HG03039 (cell line): Measurements from ENCODE around the gene KRT72.

Experiments used
- ATAC-seq: cut with Tn5 transposase; IDR thresholded peaks from one replicate; pipeline ENCODE4 v1.9.1; 2021; ENCODE audit warnings: mild to moderate bottlenecking, moderate library complexity; ENCODE audit not compliant: unreplicated experiment

KRT72 gene

DNA sequence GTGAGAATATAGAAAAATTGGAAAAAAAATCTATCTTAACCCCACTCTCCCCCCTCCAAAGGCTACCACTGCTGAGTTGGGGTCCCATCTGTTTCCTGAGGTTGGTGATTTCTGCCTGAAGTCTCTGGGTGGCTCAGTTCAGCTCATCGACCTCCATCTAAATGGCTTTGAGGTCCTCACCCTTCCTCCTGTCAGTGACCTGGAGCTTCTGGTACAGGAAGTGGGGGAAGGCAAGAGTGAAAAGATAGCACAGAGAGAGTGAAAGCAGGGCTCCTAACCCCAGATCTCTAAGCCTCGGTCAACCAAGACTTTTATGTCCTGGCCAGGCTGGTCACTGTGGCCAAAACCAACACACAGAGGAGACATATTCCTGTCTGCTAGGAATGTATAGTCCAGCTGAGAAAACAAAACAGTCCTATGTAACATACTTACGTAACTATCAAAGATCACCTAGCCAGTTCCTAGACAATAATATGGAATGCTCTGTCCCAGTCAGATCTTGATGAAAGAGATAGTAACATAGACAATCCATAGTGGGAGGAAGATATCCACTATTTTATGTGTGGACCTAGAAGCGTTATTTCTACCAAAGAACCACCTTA, 29.4 kb upstream of the KRT72 start:
- no peak for ATAC-seq

DNA sequence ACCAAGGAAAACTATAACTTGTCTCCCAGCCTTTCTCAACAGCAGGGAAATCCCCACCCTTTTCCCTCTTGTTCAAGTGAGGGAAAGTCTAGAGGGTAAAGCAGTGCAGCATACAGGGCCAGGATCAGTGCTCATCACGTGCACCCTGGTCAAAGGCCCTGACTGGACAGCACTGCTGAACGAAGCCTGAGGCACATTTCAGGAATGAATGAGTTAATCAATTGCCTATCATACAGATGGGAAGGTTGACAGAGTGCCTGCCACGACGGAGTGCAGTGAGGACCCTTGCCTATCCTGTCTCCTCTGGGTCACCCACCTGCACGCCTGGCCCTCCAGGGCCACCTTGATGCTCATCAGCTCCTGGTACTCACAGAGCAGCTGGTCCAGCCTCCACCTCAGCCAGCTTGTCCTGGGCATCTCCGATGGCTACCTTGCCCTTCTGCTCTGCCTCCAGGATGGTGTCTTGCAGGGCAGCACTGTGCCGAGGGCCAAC, 28.8 kb upstream of the KRT72 start:
- no peak for ATAC-seq

DNA sequence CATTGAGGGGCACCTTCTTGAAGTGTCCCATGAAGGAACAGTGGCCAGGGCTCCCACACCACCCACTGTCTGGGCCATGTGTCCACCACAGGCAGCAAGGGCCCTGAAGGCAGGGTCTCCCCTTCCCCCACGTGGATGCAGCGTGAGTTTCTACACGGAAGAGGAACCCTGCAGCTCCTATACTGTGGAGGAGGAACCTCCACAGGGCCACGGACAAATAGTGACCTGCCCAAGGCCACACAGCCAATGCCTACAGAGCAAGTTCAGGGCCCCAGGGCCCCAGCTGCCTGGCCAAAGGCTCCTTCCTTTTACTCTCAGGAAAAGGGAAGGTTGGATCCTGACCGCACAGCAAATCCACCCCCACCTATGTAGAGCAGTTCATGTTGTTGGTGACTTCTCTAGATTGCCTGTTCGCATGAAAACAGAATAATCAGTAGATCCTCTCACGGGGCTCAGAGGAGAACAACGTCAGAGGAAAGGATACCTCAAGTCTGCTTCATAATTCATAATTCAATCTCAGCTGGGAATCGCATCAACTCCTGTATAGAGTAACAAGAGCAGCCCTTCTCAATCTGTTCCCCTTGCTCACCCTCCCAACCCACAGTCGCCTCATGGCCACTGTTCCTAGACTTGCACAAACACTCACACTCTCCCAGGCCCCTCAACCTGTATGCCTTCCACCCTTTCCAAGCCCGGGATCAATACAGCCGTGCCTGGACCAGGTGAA, 28.2 kb upstream of the KRT72 start:
- no peak for ATAC-seq

DNA sequence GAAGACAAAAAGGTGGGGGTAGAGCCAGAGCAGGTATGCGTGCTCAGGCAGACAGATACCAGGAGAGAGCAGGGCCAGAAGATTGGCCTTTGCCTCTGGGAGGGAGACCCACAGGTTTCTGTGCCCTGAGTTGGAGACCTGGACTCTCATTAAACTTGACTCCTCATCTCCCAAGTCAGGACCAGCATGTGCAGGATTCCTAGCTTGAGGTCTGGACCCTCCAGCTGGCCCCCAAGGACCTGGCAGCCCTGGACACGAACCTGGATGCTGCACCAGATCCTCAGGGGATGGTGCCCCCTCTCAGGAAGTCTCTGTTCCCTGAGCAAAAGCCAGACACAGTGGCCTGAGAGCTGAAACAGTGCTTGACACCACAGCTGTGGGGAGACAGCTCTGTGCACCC, 27.6 kb upstream of the KRT72 start:
- ATAC-seq = no peak

DNA sequence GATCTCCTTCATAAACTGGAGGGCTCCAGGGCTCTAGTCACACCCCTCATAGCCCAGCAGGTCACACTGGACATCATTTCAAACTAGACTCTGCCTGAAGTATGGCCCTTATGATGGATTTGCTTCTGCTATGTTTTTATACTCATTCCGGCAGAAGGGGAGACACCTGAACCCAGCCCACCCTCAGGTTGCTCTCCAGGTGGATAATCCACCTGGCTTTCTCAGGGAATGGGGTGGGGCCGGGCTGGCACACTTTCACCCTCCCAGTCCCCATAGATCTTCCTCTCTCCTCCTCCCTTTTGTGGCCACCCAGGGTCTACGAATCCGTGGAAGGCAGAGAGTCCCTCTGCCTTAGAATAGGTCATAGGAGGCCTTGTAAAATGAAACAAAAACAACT, 26.8 kb upstream of the KRT72 start:
- ATAC-seq = no peak

DNA sequence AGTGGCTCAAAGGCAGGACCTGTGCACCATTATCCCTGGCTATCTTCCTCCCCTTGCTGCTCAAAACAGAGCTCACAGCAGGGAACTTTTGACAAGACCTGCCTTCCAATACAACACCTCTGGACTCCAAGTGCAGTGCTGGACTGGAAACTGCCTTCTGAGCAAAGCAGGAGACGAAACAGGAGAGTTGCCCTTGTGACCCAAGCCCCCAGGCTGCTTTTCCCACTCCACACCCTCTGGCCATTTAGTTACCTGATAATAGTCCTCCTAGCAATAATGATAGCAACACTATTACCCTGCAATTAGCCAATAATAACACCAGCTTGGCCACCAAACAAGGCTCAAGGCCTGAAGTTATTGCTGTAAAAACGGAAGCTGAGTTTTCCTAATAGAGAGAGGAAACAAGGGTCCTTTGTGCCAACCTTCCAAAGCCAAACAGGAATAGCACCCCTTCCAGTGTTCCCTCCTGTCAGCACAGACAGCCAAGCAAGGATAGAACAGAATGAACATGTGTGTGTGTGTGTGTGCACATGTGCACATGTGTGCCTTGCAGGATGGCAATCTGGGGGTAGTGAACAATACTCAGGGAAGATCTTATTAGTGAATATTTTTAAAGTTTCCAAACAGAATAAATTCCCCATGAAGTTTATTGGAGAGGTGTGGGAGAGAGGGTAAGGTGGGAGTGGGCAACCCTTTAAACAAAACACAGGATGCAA, 26.3 kb upstream of the KRT72 start:
- ATAC-seq = no peak

DNA sequence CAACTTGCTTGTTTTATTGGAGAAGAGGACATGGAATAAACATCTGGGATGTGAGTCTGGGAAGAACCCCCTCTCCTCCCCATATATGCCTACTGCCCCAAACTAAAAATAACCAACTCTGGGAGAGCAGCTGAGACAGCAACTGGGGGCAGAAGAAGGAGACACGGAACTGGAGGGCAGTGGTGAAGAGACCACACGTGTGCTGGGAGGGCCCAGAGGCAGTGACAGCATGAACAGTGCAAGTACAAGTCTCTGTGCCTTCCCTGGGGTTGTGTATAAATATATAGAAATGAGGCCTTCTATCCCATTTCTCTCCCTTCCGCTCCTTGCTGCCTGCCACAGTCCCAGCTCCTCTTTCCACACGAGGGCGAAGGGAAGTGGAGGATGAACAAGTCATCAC, 21.1 kb upstream of the KRT72 start:
- no peak for ATAC-seq

DNA sequence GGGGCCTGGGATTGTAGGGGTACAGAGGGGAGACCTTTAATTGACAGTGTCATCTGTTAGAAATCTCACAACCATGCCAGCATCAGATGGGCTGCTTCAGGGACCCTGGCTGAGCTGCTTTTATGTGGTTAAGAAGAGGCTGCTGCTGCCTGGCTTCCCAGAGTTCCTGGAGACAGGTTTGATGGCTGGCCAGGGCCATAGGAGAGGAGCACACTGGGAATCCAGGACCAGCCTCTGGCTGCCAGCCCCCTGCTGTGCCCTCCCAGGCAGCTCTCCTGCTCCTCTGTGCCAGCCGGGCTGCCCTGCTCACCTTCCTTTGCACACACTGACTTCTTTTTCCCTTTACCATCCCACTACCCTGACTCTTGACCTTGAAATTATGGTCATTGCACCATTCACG, 17.6 kb upstream of the KRT72 start:
- ATAC-seq = no peak

DNA sequence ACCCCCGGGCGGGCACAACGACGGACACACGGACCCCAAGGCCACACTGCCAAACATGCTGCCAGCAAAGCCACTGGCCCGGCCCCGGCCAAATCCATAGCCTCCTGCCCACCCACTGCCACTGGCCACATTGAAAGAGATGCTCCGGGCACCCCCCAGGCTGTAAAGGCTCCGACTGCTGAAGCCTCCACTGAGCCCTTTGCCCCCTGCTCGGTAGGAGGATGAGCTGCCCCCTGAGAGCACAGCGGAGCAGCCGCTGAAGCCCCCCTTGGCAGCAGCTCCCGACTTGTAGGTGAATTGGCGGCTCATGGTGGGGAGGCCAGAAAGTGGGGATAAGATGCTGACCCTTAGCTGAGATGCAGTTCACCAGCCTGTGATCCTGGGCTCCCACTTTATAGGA, 17.0 kb upstream of the KRT72 start, which contains the start of gene KRT73:
KRT73 (minus strand) TSS at position 344 of the 400 bp plus-strand sequence; CDS start at position 309, 35 bp downstream.
- ATAC-seq = no peak

DNA sequence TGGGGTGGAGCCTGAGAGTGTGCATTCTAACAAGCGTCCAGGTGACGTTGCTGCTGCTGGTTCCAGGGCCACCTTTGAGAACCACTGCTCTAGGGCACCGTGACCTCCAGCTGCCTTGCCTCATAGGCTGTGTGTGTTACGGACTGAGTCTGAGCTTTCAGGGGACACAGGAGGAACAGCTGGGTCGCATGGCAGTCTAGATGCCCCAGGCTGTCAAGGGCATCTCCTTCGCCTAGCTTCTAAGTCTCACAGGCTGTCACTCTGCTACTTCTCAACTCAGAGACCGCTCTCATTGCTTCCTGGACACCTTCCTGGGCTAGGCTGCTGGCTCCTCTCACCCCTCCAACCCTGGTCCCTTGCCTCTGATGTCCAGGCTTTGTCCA, 16.1 kb upstream of the KRT72 start:
- ATAC-seq = no peak

DNA sequence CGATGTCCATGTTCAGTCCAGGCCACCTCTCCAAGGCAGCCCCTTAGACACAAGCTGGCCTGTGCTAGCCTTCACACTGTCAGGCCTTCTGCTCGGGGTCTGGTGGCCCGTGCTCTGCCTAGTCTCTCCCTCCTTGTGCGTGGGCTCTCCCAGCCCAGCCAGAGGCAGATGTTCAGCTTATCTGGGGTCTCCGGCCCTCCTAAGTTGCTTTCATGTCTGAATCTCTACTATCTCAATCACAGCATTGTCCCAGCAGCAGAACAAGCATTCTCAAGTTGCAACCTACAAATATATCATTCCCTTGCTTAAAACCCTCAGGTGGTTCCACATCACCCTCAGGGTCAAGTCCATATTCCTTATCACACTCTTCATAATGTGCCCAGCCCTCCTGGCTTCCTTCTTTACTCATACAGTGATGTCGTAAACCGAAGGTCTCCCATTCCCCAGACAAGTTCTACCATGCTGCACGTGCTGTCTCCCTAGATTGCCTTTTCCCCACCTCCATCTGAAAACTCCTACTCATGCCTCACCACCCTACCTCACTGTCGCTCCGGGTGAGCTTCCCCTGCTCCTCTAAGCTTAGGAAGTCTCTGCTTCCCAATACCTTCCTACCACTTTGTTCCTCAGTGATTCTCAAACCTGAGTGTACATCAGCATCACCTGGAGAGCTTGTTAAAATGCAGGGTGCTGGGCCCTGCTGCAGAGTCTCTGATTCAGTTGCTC, 15.6 kb upstream of the KRT72 start:
- no peak for ATAC-seq

DNA sequence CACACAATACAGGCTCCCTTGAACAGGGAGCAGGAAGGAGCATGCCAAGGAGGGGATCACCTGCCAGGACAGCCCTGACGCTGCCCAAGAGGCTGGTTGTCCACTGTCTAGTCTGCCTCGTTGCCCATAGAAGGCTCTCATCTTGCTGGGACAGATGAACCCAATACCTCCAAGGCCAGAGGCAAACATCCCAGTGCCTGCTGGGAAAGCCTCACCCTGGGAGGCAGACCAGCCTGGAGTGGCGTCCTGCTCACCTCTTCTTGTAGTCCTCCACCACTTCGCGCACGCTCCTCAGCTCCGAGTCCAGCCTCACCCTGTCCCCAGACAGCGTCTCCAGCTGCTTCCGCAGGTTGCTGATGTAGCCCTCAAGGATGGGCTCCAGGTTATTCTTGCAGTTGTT, 14.6 kb upstream of the KRT72 start:
- ATAC-seq = no peak

DNA sequence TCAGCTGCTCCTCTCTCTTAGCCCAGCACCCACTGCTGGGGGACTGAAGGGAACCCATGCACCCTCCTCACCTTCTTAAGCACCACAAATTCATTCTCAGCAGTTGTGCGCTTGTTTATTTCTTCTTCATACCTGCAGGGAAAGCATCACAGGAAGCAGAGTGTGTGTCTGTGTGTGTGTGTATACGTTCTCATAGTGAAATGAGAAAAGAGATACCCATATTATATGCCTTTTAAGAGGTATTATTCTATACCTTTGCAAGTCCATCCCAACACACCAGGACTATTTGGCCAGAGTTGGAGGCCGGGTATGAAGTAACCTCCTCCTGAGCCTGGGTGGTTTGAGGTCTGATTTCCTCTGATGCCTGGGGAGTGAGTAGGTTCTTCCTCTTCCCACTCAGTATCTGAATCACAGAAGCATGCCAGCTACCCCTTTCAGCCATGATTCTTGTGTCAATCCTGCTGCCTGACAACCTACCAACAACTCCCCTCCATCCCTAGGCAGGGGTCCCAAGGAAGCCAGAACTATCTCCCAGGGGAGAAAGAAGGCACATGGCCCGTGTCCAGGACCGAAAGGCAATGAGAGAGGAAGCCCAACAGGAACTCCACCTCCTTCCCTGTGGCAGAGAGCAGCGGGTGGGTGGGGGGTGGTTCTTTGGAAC, 14.1 kb upstream of the KRT72 start:
- no peak for ATAC-seq

DNA sequence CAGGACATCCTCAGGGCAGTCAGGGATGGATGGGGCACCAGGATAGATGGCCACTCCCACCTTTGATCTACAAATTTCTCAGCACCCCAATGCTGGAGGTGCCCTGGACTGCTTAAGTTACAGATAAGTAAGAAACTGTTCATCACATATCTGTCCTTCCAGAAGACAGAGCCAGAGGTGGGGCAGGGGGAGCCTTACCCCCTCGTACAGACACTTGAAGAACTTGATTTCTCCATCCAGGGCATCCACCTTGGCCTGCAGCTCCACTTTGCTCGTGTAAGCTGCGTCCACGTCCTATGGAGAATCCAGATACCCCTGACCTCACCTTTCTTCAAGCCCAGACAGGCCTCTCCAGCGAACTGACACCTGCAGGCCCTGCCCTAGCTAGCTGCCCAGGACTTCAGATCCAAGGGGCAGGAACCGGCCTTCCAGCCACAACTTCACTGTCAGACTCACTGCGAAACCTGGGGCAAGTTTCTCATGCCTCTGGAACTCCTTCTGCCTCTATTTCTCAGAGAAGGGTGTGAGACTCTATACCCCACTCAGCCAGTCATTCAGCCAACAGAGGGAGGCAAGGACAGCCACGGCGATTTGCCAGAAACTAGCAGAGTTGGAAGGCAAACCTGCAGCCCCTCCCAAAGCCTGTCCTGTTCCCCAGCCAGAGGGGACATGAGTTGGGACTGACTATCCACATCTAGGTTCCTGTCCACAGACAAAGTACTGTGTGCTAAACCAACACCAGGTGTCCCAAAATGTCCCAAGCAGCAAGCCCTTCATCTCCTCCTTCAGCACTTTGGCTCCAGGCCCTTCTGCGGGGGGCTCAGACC, 13.3 kb upstream of the KRT72 start:
- ATAC-seq = no peak

DNA sequence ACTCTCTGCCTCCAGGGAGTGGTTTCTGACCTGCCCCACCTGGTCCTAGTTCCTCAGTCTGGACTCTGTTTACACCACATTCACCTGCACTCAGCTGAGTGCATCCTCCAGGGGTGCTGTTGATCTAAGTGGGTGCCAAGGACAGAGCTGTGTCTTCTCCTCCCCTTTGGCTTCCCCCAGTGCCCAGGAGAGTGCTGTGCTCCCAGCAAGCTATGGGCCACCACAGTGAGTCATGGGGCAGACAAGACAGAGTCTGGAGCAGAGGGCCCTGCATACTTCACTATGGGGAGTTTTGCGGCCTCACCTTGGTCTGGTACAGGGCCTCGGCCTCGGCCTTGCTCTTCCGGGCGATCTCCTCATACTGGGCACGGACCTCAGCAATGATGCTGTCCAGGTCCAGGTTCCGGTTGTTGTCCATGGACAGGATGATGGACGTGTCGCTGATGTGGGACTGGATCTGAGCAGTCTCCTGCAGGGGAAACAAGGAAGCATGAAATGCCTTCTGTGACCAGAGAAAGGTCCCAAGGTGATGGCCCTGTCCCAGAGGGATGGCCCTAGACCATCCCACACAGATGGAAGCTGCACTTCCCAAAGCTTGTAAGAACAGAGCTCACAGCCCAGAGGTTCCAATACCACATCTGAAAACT, 12.2 kb upstream of the KRT72 start:
- ATAC-seq = no peak

DNA sequence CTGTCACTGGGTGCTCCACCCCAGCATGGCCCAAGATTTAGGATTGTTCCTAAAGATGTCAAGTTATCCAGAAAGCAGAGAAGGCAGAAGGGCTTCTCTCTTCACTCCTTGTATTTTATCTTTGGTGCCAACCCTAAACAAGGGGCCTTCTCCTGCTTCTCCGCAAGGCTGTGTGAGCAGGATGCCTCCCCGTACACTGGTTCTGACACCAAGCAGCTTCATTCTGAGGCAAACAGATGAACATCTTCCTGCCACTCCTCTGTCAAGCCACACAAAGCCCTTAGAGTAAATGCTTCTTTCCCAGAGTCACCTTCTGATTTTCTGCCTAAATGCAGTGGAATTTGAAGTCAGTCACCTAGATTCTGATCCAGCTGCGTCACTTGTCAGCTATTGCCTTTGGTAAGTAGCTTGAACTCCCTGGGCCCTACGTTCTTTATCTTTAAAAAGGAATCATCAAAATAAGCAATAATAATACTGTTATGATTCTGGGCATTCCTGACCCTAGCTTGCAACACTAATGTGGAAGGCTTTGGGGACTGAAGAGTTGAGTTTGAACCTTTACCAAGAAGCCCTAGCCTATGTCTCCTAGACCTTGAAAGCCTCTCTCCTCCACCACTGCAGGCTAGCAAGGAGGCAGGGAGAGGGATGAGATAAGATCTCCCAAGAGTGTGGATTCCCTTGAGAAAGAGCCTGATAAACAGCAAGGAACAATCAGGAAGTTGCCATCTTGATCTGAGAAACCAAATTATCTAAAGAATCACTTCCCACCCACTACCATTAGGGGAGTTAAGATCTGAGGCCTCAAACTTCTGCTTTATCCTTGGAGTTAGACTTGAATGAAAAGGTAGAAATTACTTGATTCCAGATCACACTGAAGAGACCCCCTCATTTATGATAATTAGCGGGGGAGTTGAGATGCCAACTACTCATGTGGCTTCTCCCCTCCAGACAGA, 11.4 kb upstream of the KRT72 start:
- ATAC-seq = no peak

DNA sequence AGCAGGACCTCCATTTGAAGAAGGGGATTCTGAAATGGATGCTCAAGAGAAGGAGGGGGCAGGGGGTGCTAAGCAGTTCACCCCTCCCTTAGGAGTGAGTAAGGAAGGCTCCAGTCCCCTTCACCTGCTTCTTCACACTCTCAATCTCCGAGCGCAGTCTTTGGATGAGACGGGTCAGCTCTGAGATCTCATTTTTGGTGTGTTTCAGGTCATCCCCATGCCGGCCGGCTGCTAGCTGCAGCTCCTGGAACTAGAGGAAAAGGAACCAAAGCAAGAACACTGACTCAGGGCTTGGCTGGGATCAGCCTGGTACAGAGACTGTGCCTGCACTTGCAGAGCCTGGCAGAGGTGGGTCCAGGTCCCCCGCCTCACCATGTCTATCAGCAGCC, 9.8 kb upstream of the KRT72 start:
- ATAC-seq = no peak

DNA sequence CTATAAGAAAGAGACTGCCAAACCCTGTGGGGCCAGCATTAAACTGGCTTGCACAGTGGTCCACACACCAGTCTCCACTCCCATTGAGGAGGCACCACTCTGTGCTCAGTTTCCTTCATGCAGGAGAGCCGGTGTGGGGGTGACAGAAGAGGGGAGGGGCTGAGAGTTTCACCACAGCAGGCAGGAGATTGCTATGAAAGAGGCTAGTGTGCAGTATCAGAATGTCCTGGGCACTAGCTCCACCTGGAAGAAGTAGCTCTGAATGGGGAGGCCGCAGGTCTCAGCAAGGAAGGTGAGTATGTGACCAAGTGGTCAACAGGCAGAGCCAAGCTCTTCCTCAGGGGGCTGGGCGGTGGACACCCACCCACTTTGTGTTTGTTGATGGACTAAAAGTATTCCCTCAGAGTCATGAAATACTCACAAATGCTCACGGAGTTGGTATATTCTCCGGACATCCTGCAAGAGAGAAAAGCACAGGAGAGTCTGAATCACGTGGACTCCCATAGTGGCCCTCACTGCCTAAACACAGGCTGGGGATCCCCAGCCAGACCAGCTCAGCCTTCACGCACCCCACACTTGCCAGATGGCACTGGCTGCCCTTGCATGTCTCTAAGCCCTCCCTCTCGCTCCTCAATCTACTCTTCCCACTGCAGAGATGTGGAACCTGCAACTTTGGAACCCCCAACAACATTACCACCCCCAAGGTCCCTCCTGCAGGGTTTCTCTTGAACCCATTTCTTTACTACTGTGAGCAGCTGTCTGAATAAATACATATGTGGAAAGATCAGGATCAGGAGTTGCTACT, 7.8 kb upstream of the KRT72 start:
- ATAC-seq = no peak
